Stimulated activated CD8-positive, alpha-beta memory T cell treated with anti-CD3 and anti-CD28 coated beads, Interleukin-7, amount 100 ng/mL, for 48 hours (primary cell): Measurements from ENCODE around the gene CCN6.

Source experiments
- DNase-seq, 2 donors: peaks; one replicate each; pipeline ENCODE4 v3.0.0-alpha.2; 2020; ENCODE audit warnings: low read depth in 1 of 2; ENCODE audit errors: extremely low read depth in 1 of 2

Gene CCN6

GRCh38 chr6:112054001-112054400, at the start of gene CCN6:
CCN6 (plus strand) TSS chr6:112054104; CDS start chr6:112054358, 254 bp downstream.
- no peak for DNase-seq

- no peak for DNase-seq
Observed at GRCh38 chr6:112004201-112005012, 49.5 kb upstream of the CCN6 start.

DNA sequence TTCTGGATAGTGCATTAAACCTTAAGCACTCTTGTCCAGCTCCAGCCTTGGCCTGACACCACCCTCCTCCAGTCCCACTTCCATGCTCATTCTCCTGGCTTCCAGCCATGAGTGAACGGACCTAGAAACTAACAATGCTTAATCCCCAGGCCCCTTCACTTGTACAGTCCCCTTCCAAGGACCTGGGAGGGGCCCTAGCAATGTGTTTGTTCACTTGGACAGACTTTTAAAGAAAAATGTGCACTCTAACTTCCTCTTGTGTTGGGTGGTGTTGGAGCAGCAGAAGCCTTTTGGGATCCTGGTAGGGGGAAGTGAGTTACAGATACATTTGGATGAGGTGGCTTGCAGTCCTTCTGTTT, 48.9 kb upstream of the CCN6 start:
- DNase-seq, result no peak

GRCh38 chr6:112007254-112007653, 46.6 kb upstream of the CCN6 start:
- no peak for DNase-seq

- no peak for DNase-seq
Observed at GRCh38 chr6:112007805-112008204, 46.1 kb upstream of the CCN6 start.

DNA sequence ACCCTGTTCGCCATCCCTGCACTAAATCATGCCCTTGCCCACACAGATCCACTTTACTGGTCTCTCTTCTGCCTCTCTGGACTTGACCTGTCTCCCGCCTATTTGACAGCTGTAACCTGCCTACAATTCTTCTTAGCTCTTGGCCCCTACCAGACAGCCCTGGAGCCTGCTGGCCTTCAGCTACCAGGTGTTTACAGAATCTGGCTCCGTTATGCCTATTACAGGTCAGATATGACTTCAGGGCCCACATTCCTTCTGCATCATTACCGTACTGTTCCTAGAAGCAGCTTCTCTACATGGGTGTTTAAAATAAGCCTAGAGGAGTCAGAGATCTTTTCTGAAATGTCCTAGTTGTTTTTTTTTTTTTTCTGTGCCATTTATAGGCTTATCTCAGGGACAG, 45.4 kb upstream of the CCN6 start:
- DNase-seq, result no peak

GRCh38 chr6:112010328-112010727, 43.6 kb upstream of the CCN6 start:
- no peak for DNase-seq

GRCh38 chr6:112013051-112013450, 40.9 kb upstream of the CCN6 start:
- no peak for DNase-seq

DNA sequence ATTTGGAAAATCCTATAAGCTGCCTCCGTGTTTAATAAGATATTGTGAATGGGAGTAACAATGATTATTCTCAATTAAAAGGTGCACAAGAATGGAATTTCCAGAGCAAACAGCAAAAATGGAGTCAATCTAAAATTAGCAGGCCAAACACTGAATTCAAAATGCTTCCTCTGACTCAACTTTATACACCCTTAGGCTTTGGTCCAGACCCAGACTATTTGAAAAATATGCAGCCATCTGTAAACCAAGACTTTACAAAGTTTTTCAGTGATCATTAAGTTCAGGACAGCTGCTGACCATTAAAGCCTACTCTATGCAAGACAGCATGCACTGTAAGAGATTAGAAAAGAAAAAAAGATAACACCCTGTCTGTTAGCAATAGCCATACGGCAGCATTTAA, 39.4 kb upstream of the CCN6 start:
- DNase-seq, result no peak

- DNase-seq, result no peak
Observed at GRCh38 chr6:112015725-112016124, 38.2 kb upstream of the CCN6 start.

DNA sequence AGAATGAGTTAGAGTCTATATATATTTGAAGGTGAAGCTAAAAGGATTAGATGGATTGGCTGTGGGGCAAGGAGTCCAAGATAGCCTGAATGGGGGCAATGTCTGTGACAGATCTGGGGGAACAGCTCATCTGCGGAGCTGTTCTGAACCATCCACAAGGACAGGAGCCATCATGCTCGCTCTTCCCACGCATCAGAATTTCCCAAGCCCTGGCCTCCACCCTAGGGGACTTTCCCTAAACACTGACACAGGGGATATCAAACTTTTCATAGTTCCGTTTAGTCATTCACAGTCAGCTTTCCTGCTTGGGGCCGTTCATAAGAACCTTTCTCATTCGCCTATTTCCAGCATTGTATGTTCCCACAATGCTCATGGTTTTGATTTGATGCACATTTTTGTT, 37.6 kb upstream of the CCN6 start:
- DNase-seq, result peak; percentile 41 to 63

- peak in 1 of 2 donors; percentile 53 for DNase-seq
Observed at GRCh38 chr6:112017169-112017568, 36.7 kb upstream of the CCN6 start.

DNA sequence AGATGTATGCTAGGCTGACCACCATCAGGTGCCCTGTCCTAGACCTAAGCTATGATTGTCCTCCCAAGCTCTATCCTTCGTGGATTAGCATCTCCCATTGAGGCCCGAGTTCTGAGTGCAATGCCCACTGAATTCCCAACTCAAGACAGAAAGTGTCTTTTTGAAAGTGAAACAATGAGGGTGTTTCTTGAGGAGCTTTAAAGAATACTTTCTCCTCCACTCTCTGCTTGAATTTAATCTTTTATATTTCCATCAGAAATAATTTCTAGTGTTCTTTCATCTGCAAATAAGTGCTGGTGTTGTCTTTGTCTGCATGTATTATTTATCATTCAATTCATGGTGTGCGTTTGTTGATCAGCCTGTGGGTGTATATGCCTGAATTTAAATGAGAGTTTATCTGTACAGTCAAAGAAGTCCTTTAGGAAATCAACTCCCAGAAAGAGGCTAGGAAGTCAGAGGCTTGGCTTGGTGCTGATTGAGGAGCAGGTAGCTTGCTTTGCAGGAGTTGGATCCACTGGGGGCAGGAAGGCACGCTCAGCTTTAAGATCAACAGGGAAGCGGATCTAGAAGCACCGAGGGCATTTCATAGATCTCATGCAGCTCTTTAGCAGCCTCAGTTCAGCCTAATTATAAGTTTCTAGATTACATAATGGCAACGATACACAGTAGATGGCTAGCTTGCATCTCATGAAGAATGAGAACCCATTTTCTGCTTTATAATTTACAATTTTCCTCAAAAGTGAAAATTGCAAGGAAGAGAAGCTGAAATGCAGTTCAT, 36.0 kb upstream of the CCN6 start:
- no peak for DNase-seq

GRCh38 chr6:112018619-112019416, 35.1 kb upstream of the CCN6 start:
- no peak for DNase-seq

GRCh38 chr6:112019589-112019988, 34.3 kb upstream of the CCN6 start:
- no peak for DNase-seq

DNA sequence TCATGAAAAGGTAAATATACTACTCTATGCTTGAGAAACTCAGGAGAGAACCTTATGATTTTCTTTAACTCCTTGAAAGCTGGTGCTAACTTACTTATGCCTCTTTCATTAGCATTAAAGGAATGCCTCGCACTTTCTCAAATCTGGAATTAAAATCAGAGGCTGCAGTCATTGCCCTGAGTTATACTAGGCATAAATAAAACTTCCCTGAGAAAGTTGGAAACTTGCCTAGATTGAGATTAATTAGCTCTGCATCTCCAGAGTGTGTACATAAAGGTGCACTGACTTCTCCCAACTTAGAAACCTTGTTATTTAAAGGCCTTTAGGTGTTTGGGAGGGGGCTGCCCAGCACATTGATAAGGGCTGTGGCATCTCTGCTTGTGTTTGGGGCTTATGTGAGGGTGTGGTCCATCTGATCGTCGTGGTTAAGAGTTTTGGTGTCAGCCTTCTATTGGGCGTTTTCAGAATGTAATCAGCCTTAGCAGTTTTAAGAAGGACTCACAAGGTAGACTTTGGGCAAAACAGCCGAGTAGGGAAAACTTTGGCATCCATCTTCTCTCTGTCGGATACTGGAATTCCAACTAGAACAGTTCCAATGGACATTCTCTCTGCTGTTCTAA, 32.1 kb upstream of the CCN6 start:
- DNase-seq, result no peak

- DNase-seq, result no peak
Observed at GRCh38 chr6:112022749-112023148, 31.2 kb upstream of the CCN6 start.

- DNase-seq, result no peak
Observed at GRCh38 chr6:112024464-112024863, 29.4 kb upstream of the CCN6 start.

DNA sequence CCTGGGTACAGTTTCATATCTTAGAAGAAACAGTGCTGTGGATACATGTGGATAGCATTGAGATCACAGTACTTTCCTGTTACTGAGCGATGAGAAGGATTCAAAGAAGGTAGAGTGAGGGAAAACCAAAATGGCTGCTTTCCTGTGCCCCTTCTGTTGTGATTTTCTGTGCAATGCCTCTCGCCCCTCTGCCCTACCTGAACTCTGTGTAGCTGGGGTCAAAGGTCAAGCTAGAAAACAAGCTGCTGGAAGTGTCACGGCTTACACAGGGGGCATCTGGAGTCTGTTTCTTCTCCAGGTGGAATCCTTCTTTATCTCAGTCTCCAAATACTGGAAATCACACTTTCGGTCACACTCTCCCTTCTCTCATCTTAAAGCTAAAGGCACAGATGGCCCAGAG, 27.0 kb upstream of the CCN6 start:
- DNase-seq, result no peak

GRCh38 chr6:112027942-112028674, 25.8 kb upstream of the CCN6 start:
- peak in 1 of 2 donors; percentile 30 for DNase-seq
